Measurements from ENCODE around the gene EFEMP2. TPM values are rescaled to one million over a fixed set of nuclear protein-coding genes. Genes with fewer than 3 reads are reported as not detected.
A peak's percentile ranks its signal among the peaks of the same experiment; 100 is the strongest.

The EFEMP2 gene
- total RNA-seq, 1 donor from 2014 or later, result 95.2 TPM

- intact Hi-C loops (cut with micrococcal nuclease), result no loop called here
Measured at GRCh38 chr11:65860278-65861164, 12.1 kb downstream of the EFEMP2 start, which contains the start of gene MUS81. Gene MUS81 (plus strand): TSS chr11:65860433. CDS start chr11:65860754, 321 bp downstream.

GRCh38 chr11:65859812-65860277 lies 12.8 kb downstream of the EFEMP2 start:
- intact Hi-C loops (cut with micrococcal nuclease), result no loop called here
- ATAC-seq (no peak), DNase-seq (no peak)

More at GRCh38 chr11:65860278-65861164, 12.1 kb downstream of the EFEMP2 start, which contains the start of gene MUS81:
- peak; percentile 73 for ATAC-seq
- DNase-seq, result peak; percentile 98

GRCh38 chr11:65859095-65859811 lies 13.3 kb downstream of the EFEMP2 start:
- ATAC-seq, result peak; percentile 79
- intact Hi-C loops (cut with micrococcal nuclease), result no loop called here
- peak; percentile 100 for DNase-seq

GRCh38 chr11:65858681-65859087 lies 13.9 kb downstream of the EFEMP2 start:
- ATAC-seq (no peak), DNase-seq (no peak)
- intact Hi-C loops (cut with micrococcal nuclease), result no loop called here

- intact Hi-C loops (cut with micrococcal nuclease), result no loop called here
- ATAC-seq (peak; percentile 76), DNase-seq (peak; percentile 100)
Measured at GRCh38 chr11:65857853-65858680, 14.5 kb downstream of the EFEMP2 start, which contains the start of gene CFL1. Gene CFL1 (minus strand): TSS chr11:65858180. CDS start chr11:65858099, 81 bp downstream.

- ATAC-seq (no peak), DNase-seq (peak; percentile 68)
- intact Hi-C loops (cut with micrococcal nuclease), result no loop called here
Measured at GRCh38 chr11:65857500-65857852, 15.1 kb downstream of the EFEMP2 start.

- peak; percentile 38 for ATAC-seq
- DNase-seq, result peak; percentile 89
- intact Hi-C loops (cut with micrococcal nuclease), result no loop called here
Measured at GRCh38 chr11:65856689-65857499, 15.7 kb downstream of the EFEMP2 start.

- intact Hi-C loops (cut with micrococcal nuclease), result no loop called here
- ATAC-seq (no peak), DNase-seq (peak; percentile 23)
Measured at GRCh38 chr11:65855927-65856363, 16.7 kb downstream of the EFEMP2 start.

- ATAC-seq, result no peak
- DNase-seq, result peak; percentile 25
- intact Hi-C loops (cut with micrococcal nuclease), result no loop called here
Measured at GRCh38 chr11:65854852-65855837, 17.5 kb downstream of the EFEMP2 start.

GRCh38 chr11:65854161-65854592 lies 18.4 kb downstream of the EFEMP2 start:
- intact Hi-C loops (cut with micrococcal nuclease), result no loop called here
- DNase-seq (peak; percentile 3), ATAC-seq (no peak)

GRCh38 chr11:65853246-65853979 lies 19.2 kb downstream of the EFEMP2 start:
- DNase-seq, result no peak
- intact Hi-C loops (cut with micrococcal nuclease), result no loop called here
- no peak for ATAC-seq

- intact Hi-C loops (cut with micrococcal nuclease), result no loop called here
- DNase-seq (peak; percentile 41), ATAC-seq (no peak)
Measured at GRCh38 chr11:65852508-65853245, 19.9 kb downstream of the EFEMP2 start.

GRCh38 chr11:65851811-65852507 lies 20.6 kb downstream of the EFEMP2 start:
- intact Hi-C loops (cut with micrococcal nuclease), result no loop called here
- DNase-seq (no peak), ATAC-seq (no peak)

- DNase-seq (no peak), ATAC-seq (no peak)
- intact Hi-C loops (cut with micrococcal nuclease), result no loop called here
Measured at GRCh38 chr11:65851083-65851579, 21.5 kb downstream of the EFEMP2 start.

Data from left ventricle myocardium superior (tissue), 1 donor.